ENCODE data around the gene C5orf47.

Gene C5orf47

GRCh38 chr5:173988554-173989431 lies at the start of gene C5orf47:
Gene C5orf47, plus strand, starts transcription at chr5:173989170. Its CDS starts 94 bp downstream, at chr5:173989264.
- no peak for DNase-seq (ENCODE audit: low spot score)

GRCh38 chr5:173940269-173940668 lies 48.7 kb upstream of the C5orf47 start:
- DNase-seq (ENCODE audit: low spot score), result no peak

GRCh38 chr5:173941102-173941501 lies 47.9 kb upstream of the C5orf47 start:
- DNase-seq (ENCODE audit: low spot score), result no peak

- DNase-seq (ENCODE audit: low spot score), result no peak
Measured at GRCh38 chr5:173941758-173942401, 47.1 kb upstream of the C5orf47 start.

- DNase-seq (ENCODE audit: low spot score), result no peak
Measured at GRCh38 chr5:173944511-173944910, 44.5 kb upstream of the C5orf47 start.

GRCh38 chr5:173945160-173945559 lies 43.8 kb upstream of the C5orf47 start:
- DNase-seq (ENCODE audit: low spot score), result no peak

GRCh38 chr5:173946323-173946722 lies 42.6 kb upstream of the C5orf47 start:
- no peak for DNase-seq (ENCODE audit: low spot score)

- DNase-seq (ENCODE audit: low spot score), result no peak
Measured at GRCh38 chr5:173950829-173951228, 38.1 kb upstream of the C5orf47 start.

GRCh38 chr5:173953528-173954090 lies 35.4 kb upstream of the C5orf47 start:
- DNase-seq (ENCODE audit: low spot score), result peak; percentile 65

GRCh38 chr5:173954671-173955521 lies 34.1 kb upstream of the C5orf47 start:
- DNase-seq (ENCODE audit: low spot score), result peak; percentile 51

- DNase-seq (ENCODE audit: low spot score), result no peak
Measured at GRCh38 chr5:173960986-173961385, 28.0 kb upstream of the C5orf47 start.

GRCh38 chr5:173961418-173961817 lies 27.6 kb upstream of the C5orf47 start:
- DNase-seq (ENCODE audit: low spot score), result no peak

GRCh38 chr5:173962436-173962972 lies 26.5 kb upstream of the C5orf47 start:
- no peak for DNase-seq (ENCODE audit: low spot score)

GRCh38 chr5:173963182-173963838 lies 25.7 kb upstream of the C5orf47 start:
- peak; percentile 82 for DNase-seq (ENCODE audit: low spot score)

GRCh38 chr5:173963867-173964441 lies 25.0 kb upstream of the C5orf47 start:
- DNase-seq (ENCODE audit: low spot score), result no peak

- DNase-seq (ENCODE audit: low spot score), result no peak
Measured at GRCh38 chr5:173964506-173964905, 24.5 kb upstream of the C5orf47 start.

- DNase-seq (ENCODE audit: low spot score), result no peak
Measured at GRCh38 chr5:173967241-173967640, 21.7 kb upstream of the C5orf47 start.

GRCh38 chr5:173968154-173968797 lies 20.7 kb upstream of the C5orf47 start:
- DNase-seq (ENCODE audit: low spot score), result no peak

- DNase-seq (ENCODE audit: low spot score), result peak; percentile 83
Measured at GRCh38 chr5:173969167-173970049, 19.6 kb upstream of the C5orf47 start.

Measured in AG08396 (cell line).